HL-60/S4 (cell line): ENCODE measurements around the gene AIG1.

Source experiments
- in situ Hi-C: fragments of 300-500 bp; cut with MboI; formaldehyde crosslinking; loops from 2 replicates; pipeline ENCODE4 v1.14.3; 2022; ENCODE audit warnings: low sequenced_read_pairs

Gene AIG1

GRCh38 chr6:143192766-143193165, 132.1 kb downstream of the AIG1 start:
- in situ Hi-C loops = no loop called here

- in situ Hi-C loops = no loop called here
Measured at GRCh38 chr6:143193571-143194094, 132.9 kb downstream of the AIG1 start.

- in situ Hi-C loops = no loop called here
Measured at GRCh38 chr6:143194095-143194589, 133.5 kb downstream of the AIG1 start.

DNA sequence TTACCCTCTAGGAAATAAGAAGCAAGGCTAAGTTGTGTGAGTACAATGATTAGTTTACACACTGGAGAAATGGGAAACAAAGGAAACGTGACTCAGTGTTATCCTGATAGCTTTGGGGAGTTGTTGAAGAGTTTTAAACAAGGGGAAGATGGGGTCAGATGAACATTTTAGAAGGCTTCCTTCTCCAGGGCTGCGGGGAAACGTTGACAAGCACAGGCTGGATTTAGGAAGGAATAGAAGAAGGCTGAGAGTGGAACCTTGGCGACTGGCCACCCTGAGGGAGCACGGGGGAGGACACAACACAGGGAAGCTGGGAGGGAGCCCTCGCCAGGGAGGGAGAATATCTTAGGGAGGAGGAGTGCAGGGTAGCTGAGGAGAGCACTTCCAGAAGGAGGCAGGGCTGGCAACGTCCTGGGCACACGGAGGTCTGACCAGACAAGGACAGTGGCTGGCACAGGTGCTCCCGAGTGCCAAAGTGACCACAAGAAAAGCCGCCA, 134.7 kb downstream of the AIG1 start:
- in situ Hi-C loops = no loop called here

- in situ Hi-C loops = no loop called here
Measured at GRCh38 chr6:143196525-143197225, 136.0 kb downstream of the AIG1 start.

GRCh38 chr6:143197377-143197776, 136.7 kb downstream of the AIG1 start:
- in situ Hi-C loops = no loop called here

GRCh38 chr6:143198312-143198711, 137.6 kb downstream of the AIG1 start:
- in situ Hi-C loops = no loop called here

GRCh38 chr6:143199291-143199690, 138.6 kb downstream of the AIG1 start:
- in situ Hi-C loops = no loop called here

- in situ Hi-C loops = no loop called here
Measured at GRCh38 chr6:143200167-143200770, 139.6 kb downstream of the AIG1 start.

DNA sequence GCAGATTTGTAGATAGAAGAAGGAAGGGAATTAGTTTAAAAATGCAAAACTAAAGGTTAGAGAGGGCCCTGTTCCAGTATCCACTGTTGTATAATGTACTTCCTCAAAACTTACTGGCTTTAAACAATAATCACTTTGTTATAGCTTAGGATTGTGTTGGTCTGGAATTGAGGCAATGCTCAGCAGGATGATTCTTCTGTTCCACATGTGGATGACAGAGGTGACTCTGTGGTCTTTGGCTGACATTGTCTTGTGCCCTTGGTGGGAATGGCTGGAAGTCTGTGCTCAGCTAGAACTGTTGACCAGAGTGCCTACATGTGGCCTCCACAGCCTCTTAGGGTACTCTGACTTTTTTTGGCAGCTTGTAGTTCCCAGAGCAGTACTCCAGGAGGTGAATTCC, 143.4 kb downstream of the AIG1 start:
- in situ Hi-C loops = no loop called here

DNA sequence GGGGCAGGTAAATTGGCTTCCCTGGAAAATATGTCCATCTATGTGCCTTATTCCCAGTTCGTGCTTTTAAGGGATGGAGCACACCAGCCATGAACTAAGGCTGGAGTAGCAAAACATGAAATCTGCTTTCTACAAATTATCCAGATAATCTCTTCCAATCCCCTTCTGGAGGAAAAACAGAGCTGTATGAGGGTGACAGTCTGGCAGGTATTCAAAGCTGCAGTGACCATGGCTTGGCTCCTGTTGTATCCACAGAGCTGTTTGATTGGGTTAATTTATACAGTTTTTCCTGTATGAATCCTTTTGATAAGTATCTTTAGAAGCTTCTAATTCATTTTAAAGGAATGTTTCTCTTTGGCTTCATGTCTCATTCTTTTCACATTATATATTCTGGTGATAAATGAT, 144.4 kb downstream of the AIG1 start:
- in situ Hi-C loops = no loop called here

GRCh38 chr6:143205585-143205984, 144.9 kb downstream of the AIG1 start:
- in situ Hi-C loops = no loop called here

- in situ Hi-C loops = no loop called here
Measured at GRCh38 chr6:143205991-143206390, 145.3 kb downstream of the AIG1 start.

DNA sequence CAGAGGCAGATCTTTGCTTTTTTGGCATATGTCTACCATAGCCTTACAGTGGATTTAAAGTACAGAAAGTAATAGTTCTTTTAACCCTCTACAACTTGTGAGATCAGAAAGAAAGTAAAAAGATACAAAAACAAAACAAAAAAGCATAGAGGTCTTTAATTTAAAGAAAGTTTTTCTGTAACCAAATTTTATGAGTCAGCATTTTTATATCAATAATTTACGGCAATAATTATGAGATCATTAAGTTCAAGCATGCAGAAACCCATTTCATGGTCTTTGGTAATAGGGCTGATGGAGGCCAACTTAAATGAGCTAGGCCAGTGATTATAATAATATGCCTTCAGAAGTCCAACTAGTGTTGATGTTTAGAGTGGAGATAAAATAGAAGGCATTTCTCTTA, 145.9 kb downstream of the AIG1 start:
- in situ Hi-C loops = no loop called here

DNA sequence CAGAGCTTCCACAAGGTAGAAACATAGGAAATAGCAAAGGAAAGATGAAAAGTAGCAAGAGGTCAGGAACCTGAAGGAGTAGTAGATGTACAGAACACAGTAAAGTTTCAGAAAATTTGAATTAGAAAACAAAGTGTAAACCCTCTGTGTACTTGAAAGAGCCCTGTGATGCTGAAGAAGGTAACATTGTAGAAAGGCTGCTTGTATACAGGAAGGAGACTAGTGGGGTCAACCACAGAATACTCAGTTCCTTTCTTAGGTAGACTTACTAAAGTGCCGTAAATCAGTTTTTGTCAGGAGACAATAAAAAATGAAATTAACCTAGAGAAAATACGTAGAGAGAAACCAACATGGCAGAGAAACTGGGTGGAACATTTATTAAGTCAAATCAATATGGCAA, 149.7 kb downstream of the AIG1 start:
- in situ Hi-C loops = no loop called here

DNA sequence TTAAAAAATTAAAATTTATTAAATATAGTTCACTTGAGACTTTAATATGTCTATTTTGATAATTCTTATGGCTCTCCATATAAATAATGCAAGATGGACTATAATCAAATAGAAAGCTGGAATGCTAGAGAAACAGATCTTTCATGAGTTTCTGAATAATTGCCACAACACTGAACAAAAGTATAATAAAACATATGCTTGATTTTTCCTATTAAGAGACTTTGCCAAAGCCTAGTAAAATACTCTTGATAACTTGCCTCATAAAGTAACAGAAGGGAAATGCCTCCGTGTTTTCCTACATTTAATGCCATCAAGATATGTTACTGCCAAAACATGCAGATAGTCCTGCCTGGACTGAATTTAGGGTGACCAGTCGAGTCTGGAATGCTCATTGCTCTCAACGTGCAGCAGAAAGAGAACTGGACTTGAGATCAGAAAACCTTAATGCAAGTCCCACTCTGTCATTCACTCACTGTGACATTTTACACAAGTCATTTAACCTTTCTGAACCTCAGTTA, 153.2 kb downstream of the AIG1 start:
- in situ Hi-C loops = no loop called here

- in situ Hi-C loops = no loop called here
Measured at GRCh38 chr6:143215363-143215762, 154.7 kb downstream of the AIG1 start.

DNA sequence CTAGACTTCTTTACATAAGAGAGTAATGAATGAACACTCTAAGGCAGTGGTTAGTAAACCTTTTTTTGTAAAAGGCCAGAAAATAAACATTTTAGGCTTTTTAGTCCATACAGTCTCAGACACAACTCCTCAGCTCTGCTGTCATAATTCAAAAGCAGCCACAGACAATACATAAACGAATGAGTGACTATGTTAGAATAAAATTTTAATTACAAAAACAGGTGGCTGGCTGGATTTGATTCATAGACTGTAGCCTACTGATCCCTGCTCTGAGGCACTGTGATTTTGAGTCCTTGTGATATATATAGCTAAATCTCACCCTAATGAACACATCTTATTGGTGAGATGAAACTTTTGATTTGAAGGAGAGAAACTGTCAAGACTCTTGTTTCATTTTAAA, 155.1 kb downstream of the AIG1 start:
- in situ Hi-C loops = no loop called here

- in situ Hi-C loops = no loop called here
Measured at GRCh38 chr6:143218233-143218632, 157.5 kb downstream of the AIG1 start.

DNA sequence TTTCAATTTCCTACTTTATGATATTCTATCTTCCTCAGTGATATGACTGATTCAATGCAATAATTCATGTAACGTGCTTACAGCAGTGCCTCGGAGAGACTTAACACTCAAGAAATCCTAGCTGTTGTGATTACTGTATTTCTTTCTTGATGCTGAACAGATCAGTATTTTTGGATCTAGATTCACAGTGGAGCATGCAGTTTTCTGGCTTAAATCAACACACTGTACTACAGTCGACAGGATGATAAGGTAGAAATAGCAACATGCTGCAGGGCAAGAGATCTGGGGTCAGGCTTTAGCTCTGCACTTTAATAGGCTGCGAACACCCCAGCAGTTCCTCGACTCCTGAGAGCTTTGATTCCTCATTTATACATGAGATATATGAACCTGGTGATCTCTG, 161.0 kb downstream of the AIG1 start:
- in situ Hi-C loops = no loop called here

GRCh38 chr6:143222310-143222709, 161.6 kb downstream of the AIG1 start:
- in situ Hi-C loops = no loop called here

DNA sequence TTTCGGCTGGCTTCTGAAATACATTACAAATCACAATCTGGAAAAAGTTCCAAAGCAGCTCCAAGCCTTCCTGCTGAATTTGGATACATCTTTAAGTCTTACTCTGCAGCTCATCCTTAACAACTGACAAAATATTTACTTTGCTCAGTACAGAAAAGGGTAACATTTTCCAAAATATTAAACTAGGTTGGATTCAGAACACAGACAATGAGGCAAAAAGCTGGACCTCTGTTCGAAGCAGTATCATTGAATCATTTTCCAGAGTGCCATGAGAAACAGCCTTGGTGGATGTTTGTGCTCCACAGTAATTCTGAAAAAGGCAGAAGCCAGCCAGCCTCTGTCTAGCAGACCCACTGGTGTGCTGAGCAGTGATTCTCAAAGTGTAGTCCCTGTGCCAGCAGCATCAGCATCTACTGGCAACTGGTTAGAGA, 162.1 kb downstream of the AIG1 start:
- in situ Hi-C loops = no loop called here
